ENCODE measurements around the gene BGLAP. TPM values are rescaled to one million over a fixed set of nuclear protein-coding genes. Genes with fewer than 3 reads are reported as not detected.

Gene BGLAP
- total and polyA plus RNA-seq, 2 donors (not counting 3 experiments of a cell fraction or from before 2014, with no cell fraction given) = 0.65 to 1.0 TPM

DNA sequence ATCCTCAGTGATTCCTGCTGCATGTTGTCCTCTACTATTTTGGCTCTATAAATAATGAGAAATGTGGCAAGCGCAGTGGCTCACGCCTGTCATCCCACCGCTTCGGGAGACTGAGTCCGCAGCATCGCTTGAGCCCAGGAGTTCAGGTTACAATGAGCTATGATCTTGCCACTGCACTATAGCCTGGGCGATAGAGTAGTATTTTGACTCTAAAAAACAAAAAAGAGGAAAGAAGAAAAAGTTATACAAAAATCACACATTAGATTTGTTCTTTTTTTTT is 48.8 kb upstream of the BGLAP start:
- no TSS peak for BruUV-seq (replicated peaks)
- no peak for FAIRE-seq

More for the DNA sequence above, 48.8 kb upstream of the BGLAP start:
- Histone ChIP-seq H3K4me1 (ENCODE audit: control insufficient read depth, extremely low read depth, insufficient read depth, low read length) (peaks cover 9% of the 10 kb centered on the region), H3K4me3 (replicated peaks in 1 of 3; ENCODE audit: insufficient read depth in 1 of 3, low read depth in 1 of 3, low read length in 3 of 3) (peak overlapping the region in 2 of 3 experiments; percentile 54 to 64), H3K36me3 (ENCODE audit: control insufficient read depth in 2 of 2, extremely low read depth in 1 of 2, insufficient read depth in 2 of 2, low read length in 2 of 2) (no peaks in the 10 kb centered on the region), H3K79me2 (ENCODE audit: control insufficient read depth, insufficient read depth, low read length) (peaks cover 36% of the 10 kb centered on the region), H2AFZ (ENCODE audit: low read depth, low read length) (peak overlapping the region; percentile 72), H3K27me3 (ENCODE audit: control insufficient read depth in 2 of 2, insufficient read depth in 2 of 2, low read length in 2 of 2) (no peaks in the 10 kb centered on the region), H4K20me1 (replicated peaks; ENCODE audit: control insufficient read depth, extremely low read depth, insufficient read depth, low read length) (no peaks in the 10 kb centered on the region), H3K27ac (ENCODE audit: insufficient read depth, low read depth, low read length) (peak overlapping the region; percentile 86), H3K9ac (replicated peaks; ENCODE audit: extremely low read depth, insufficient read depth, low read length) (peak overlapping the region; percentile 88), H3K9me3 (replicated peaks; ENCODE audit: control insufficient read depth, insufficient read depth, low read length) (no peaks in the 10 kb centered on the region), H3K9me1 (replicated peaks; ENCODE audit: control insufficient read depth, extremely low read depth, insufficient read depth, low read length) (no peaks in the 10 kb centered on the region), H3K4me2 (ENCODE audit: insufficient read depth, low read length) (peak overlapping the region; percentile 79)
- POLR2A ChIA-PET = interaction anchor here (2.1 kb wide), 1 partner anchor 20 kb away, joined by 10 read pairs; the partner anchor contains the start of gene PMF1
- CTCF ChIA-PET = interaction anchor here (1.0 to 2.9 kb wide), 6 partner anchors 20 to 50 kb away, joined by 3 to 20 read pairs (median 8); no protein-coding TSS in a partner anchor
- dilution Hi-C loops (cut with MboI; ENCODE audit: extremely low pct_ligation_motif_present, low sequenced_read_pairs) = no loop called here
- TF ChIP-seq FOS (IDR thresholded peaks at IDR 0.05; ENCODE audit: borderline replicate concordance, insufficient read depth, low read length) (no peak), EZH2 (IDR thresholded peaks at IDR 0.05; ENCODE audit: borderline replicate concordance, low read depth, low read length, severe bottlenecking) (no peak), POLR2AphosphoS5 (IDR thresholded peaks at IDR 0.05; ENCODE audit: insufficient read depth, low read depth, low read length) (no peak), MYC (IDR thresholded peaks at IDR 0.05; ENCODE audit: low read depth, low read length) (no peak), GATA2 (IDR thresholded peaks at IDR 0.05; ENCODE audit: insufficient read depth, insufficient read length, low read depth, low read length) (no peak), JUN (IDR thresholded peaks at IDR 0.05; ENCODE audit: borderline replicate concordance, insufficient read depth, insufficient read length, low read depth) (no peak), POLR2A (IDR thresholded peaks at IDR 0.05; ENCODE audit: low read depth, low read length) (no peak)
- TF ChIP-seq, protein P1, sequence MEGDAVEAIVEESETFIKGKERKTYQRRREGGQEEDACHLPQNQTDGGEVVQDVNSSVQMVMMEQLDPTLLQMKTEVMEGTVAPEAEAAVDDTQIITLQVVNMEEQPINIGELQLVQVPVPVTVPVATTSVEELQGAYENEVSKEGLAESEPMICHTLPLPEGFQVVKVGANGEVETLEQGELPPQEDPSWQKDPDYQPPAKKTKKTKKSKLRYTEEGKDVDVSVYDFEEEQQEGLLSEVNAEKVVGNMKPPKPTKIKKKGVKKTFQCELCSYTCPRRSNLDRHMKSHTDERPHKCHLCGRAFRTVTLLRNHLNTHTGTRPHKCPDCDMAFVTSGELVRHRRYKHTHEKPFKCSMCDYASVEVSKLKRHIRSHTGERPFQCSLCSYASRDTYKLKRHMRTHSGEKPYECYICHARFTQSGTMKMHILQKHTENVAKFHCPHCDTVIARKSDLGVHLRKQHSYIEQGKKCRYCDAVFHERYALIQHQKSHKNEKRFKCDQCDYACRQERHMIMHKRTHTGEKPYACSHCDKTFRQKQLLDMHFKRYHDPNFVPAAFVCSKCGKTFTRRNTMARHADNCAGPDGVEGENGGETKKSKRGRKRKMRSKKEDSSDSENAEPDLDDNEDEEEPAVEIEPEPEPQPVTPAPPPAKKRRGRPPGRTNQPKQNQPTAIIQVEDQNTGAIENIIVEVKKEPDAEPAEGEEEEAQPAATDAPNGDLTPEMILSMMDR (IDR thresholded peaks at IDR 0.05; ENCODE audit: extremely low read depth in 1 of 2, insufficient read depth in 1 of 2, low read depth in 1 of 2, low read length in 2 of 2) = no peak
- TF ChIP-seq, protein P2, sequence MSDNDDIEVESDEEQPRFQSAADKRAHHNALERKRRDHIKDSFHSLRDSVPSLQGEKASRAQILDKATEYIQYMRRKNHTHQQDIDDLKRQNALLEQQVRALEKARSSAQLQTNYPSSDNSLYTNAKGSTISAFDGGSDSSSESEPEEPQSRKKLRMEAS (IDR thresholded peaks at IDR 0.05; ENCODE audit: insufficient read depth, insufficient read length) = no peak
- DNase-seq (ENCODE audit: low read depth, low spot score) = no peak
- intact Hi-C loops (cut with micrococcal nuclease) = loop anchor here (1.0 to 5.0 kb wide), 4 partner anchors 20 to 47 kb away; partner anchors contain the start of gene PMF1
